ENCODE results near the gene NMNAT3.

GRCh38 chr3:139687431-139687830 is 9.7 kb upstream of the NMNAT3 start:
- TF ChIP-seq, protein P1, sequence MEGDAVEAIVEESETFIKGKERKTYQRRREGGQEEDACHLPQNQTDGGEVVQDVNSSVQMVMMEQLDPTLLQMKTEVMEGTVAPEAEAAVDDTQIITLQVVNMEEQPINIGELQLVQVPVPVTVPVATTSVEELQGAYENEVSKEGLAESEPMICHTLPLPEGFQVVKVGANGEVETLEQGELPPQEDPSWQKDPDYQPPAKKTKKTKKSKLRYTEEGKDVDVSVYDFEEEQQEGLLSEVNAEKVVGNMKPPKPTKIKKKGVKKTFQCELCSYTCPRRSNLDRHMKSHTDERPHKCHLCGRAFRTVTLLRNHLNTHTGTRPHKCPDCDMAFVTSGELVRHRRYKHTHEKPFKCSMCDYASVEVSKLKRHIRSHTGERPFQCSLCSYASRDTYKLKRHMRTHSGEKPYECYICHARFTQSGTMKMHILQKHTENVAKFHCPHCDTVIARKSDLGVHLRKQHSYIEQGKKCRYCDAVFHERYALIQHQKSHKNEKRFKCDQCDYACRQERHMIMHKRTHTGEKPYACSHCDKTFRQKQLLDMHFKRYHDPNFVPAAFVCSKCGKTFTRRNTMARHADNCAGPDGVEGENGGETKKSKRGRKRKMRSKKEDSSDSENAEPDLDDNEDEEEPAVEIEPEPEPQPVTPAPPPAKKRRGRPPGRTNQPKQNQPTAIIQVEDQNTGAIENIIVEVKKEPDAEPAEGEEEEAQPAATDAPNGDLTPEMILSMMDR (IDR thresholded peaks at IDR 0.05): no peak
- TF ChIP-seq POLR2A (IDR thresholded peaks at IDR 0.05) (no peak), EP300 (IDR thresholded peaks at IDR 0.05) (no peak)

All from upper lobe of left lung (tissue), 4 donors.